ENCODE data around the gene EVC. TPM values are rescaled to one million over a fixed set of nuclear protein-coding genes. Genes with fewer than 3 reads are reported as not detected.

EVC gene
- total RNA-seq, 1 experiment from 2014 or later, result 29.0 TPM

DNA sequence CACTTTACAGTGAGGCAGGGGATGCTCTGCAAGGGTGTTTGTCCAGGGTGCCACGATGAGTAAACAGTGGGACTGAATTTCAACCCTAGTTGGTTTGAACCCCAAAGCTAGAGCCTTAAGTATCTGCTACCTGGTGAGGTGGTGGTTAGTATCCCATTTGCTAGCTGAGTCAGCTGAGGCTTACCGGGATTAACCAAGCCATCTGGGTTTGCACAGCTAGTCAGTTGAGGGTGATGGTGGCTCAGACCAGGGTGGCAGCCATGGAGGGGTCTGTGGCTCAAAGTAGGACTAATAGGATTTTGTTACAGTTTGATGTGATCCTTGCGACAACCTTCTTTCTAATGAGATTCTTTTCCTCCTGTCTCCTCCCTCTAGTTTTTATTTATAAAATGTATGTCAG, 1.9 kb downstream of the EVC start:
- no peaks in the 10 kb centered on the region for H3K27me3 Mint-ChIP-seq (ENCODE audit: insufficient read depth, unreplicated experiment)
- peaks cover 38% of the 10 kb centered on the region for H3K4me1 Mint-ChIP-seq (ENCODE audit: insufficient read depth, unreplicated experiment)
- intact Hi-C loops (cut with micrococcal nuclease), result loop anchor here (1.0 to 10.0 kb wide), 3 partner anchors 45 to 721 kb away; partner anchors contain the start of gene STK32B
- TF ChIP-seq, protein P1, sequence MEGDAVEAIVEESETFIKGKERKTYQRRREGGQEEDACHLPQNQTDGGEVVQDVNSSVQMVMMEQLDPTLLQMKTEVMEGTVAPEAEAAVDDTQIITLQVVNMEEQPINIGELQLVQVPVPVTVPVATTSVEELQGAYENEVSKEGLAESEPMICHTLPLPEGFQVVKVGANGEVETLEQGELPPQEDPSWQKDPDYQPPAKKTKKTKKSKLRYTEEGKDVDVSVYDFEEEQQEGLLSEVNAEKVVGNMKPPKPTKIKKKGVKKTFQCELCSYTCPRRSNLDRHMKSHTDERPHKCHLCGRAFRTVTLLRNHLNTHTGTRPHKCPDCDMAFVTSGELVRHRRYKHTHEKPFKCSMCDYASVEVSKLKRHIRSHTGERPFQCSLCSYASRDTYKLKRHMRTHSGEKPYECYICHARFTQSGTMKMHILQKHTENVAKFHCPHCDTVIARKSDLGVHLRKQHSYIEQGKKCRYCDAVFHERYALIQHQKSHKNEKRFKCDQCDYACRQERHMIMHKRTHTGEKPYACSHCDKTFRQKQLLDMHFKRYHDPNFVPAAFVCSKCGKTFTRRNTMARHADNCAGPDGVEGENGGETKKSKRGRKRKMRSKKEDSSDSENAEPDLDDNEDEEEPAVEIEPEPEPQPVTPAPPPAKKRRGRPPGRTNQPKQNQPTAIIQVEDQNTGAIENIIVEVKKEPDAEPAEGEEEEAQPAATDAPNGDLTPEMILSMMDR (IDR thresholded peaks at IDR 0.05; ENCODE audit: unreplicated experiment), result no peak
- ChIA-PET POLR2A (no interaction called here), CTCF (interaction anchor here (0.6 to 1.1 kb wide), 2 partner anchors 12 to 209 kb away, joined by 3 read pairs; no protein-coding TSS in a partner anchor)
- H3K27ac Mint-ChIP-seq (ENCODE audit: low read depth, unreplicated experiment), result peak overlapping the region; percentile 79
- peak overlapping the region; percentile 74 for H3K4me3 Mint-ChIP-seq (ENCODE audit: unreplicated experiment)
- H3K36me3 Mint-ChIP-seq (ENCODE audit: insufficient read depth, unreplicated experiment), result peaks cover 22% of the 10 kb centered on the region
- no peak for DNase-seq (ENCODE audit: unreplicated experiment)
- H3K9me3 Mint-ChIP-seq (ENCODE audit: unreplicated experiment), result no peaks in the 10 kb centered on the region
- BruUV-seq (replicated peaks), result no TSS peak

DNA sequence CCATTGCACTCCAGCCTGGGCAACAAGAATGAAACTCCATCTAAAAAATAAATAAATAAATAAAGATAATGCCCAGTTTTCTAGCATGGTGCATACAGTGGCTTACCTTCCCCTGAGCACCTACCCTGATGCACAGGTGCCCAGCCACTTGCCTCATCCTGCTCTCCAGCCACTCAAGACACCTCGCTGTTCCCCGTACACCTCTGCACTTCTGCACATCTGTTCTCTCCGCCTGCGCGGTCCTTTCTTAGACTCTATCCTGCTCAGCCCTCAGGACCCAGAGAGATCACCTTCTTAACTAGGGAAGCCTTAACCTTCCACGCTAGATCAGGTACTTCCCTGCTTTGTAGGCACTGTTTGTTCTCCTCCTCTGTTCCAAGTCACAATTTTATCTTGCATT, 2.9 kb downstream of the EVC start:
- Mint-ChIP-seq H3K36me3 (ENCODE audit: insufficient read depth, unreplicated experiment) (peaks cover 27% of the 10 kb centered on the region), H3K4me1 (ENCODE audit: insufficient read depth, unreplicated experiment) (peaks cover 38% of the 10 kb centered on the region), H3K27ac (ENCODE audit: low read depth, unreplicated experiment) (no peak overlapping the region), H3K9me3 (ENCODE audit: unreplicated experiment) (no peaks in the 10 kb centered on the region), H3K27me3 (ENCODE audit: insufficient read depth, unreplicated experiment) (no peaks in the 10 kb centered on the region), H3K4me3 (ENCODE audit: unreplicated experiment) (no peak overlapping the region)
- intact Hi-C loops (cut with micrococcal nuclease), result loop anchor here (5.0 to 10.0 kb wide), 2 partner anchors 659 to 722 kb away; partner anchors contain the start of gene STK32B
- no peak for DNase-seq (ENCODE audit: unreplicated experiment)
- TF ChIP-seq, protein P1 (IDR thresholded peaks at IDR 0.05; ENCODE audit: unreplicated experiment), result no peak
- ChIA-PET CTCF (interaction anchor here (0.7 to 1.1 kb wide), 3 partner anchors 11 to 314 kb away, joined by 3 read pairs; no protein-coding TSS in a partner anchor), POLR2A (no interaction called here)
- BruUV-seq (replicated peaks), result no TSS peak

DNA sequence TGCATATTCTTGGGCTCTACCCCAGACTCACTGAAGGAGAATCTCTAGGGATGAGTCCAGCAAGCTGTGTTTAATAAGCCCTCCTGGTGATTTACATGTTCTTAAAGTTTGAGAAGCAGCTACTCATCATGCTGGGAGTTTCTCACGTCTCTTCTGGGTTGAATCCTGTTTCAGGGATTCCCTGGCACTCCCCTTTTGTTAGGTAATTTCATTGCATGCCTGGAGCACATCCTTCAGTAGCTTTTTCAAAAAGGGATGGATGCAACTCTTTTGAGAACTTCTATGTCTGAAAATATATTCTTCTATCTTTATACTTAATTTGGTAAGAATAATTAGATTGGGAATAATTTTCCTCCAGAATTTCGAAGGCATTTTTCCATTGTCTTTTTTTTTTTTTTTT, 4.4 kb downstream of the EVC start:
- no peaks in the 10 kb centered on the region for H3K9me3 Mint-ChIP-seq (ENCODE audit: unreplicated experiment)
- BruUV-seq (replicated peaks), result no TSS peak
- no peak for DNase-seq (ENCODE audit: unreplicated experiment)
- H3K4me3 Mint-ChIP-seq (ENCODE audit: unreplicated experiment), result no peak overlapping the region
- intact Hi-C loops (cut with micrococcal nuclease), result loop anchor here (10.0 kb wide), 1 partner anchor 661 kb away; the partner anchor contains the start of gene STK32B
- peaks cover 32% of the 10 kb centered on the region for H3K4me1 Mint-ChIP-seq (ENCODE audit: insufficient read depth, unreplicated experiment)
- CTCF ChIA-PET, result interaction anchor here (0.6 kb wide), 1 partner anchor 723 kb away, joined by 4 read pairs; no protein-coding TSS in a partner anchor
- H3K36me3 Mint-ChIP-seq (ENCODE audit: insufficient read depth, unreplicated experiment), result peaks cover 41% of the 10 kb centered on the region
- POLR2A ChIA-PET, result interaction anchor here (1.4 kb wide), 1 partner anchor 60 kb away, joined by 3 read pairs; no protein-coding TSS in a partner anchor
- no peaks in the 10 kb centered on the region for H3K27me3 Mint-ChIP-seq (ENCODE audit: insufficient read depth, unreplicated experiment)
- H3K27ac Mint-ChIP-seq (ENCODE audit: low read depth, unreplicated experiment), result no peak overlapping the region
- TF ChIP-seq, protein P1 (IDR thresholded peaks at IDR 0.05; ENCODE audit: unreplicated experiment), result no peak

DNA sequence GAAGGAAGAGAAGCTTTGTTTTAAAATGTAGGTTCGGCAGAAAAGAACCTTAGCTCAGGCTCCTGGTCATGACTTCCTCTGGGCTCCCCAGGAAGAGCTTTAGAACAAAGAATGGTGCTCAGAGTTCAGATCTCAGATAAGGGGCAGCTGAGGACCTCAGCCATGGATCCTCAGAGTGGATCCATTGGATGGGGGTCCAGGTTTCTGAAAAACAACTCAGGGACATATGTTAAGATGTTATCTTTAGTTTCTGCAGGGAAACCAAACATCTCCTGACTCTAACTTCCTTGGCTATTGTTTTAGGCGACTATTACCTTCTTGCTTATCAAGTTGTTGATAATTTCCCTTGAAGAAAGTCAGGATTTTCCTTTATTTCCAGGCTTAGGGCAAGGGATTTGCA, 5.4 kb downstream of the EVC start:
- ChIA-PET CTCF (interaction anchor here (0.7 kb wide), 1 partner anchor 107 kb away, joined by 3 read pairs; no protein-coding TSS in a partner anchor), POLR2A (no interaction called here)
- intact Hi-C loops (cut with micrococcal nuclease), result loop anchor here (10.0 kb wide), 1 partner anchor 662 kb away; the partner anchor contains the start of gene STK32B
- TF ChIP-seq, protein P1 (IDR thresholded peaks at IDR 0.05; ENCODE audit: unreplicated experiment), result no peak
- Mint-ChIP-seq H3K27ac (ENCODE audit: low read depth, unreplicated experiment) (no peak overlapping the region), H3K4me3 (ENCODE audit: unreplicated experiment) (no peak overlapping the region), H3K4me1 (ENCODE audit: insufficient read depth, unreplicated experiment) (peaks cover 27% of the 10 kb centered on the region), H3K9me3 (ENCODE audit: unreplicated experiment) (no peaks in the 10 kb centered on the region), H3K36me3 (ENCODE audit: insufficient read depth, unreplicated experiment) (peaks cover 50% of the 10 kb centered on the region), H3K27me3 (ENCODE audit: insufficient read depth, unreplicated experiment) (no peaks in the 10 kb centered on the region)
- no TSS peak for BruUV-seq (replicated peaks)
- no peak for DNase-seq (ENCODE audit: unreplicated experiment)
